HepG2 (cell line): Measurements from ENCODE around the gene B4GALT1. TPM values are rescaled to one million over a fixed set of nuclear protein-coding genes. Genes with fewer than 3 reads are reported as not detected.

Experiments used
- ATAC-seq: fragments of 200-7000 bp; cut with Tn5 transposase; 3 replicates; pipeline ENCODE4 v1.9.1; 2020; ENCODE audit warnings: mild to moderate bottlenecking, moderate library complexity
- BruUV-seq: library from RNA; stranded (reverse); fragments of 400-500 nt; replicated peaks from 2 replicates; lab custom pipeline; 2021; lab: Mats Ljungman, UMichigan
- CTCF ChIA-PET: fragments of 300-600 bp; formaldehyde crosslinking; extraction: SDS; loops from one replicate; lab custom pipeline; 2021; ENCODE audit warnings: low total read pairs, inconsistent platforms, low intra/inter-chr PET ratio; lab: Yijun Ruan, JAX
- POLR2A ChIA-PET: fragments of 350-600 bp; sonication (Branson Sonifier 250); formaldehyde crosslinking; loops from one replicate; lab custom pipeline; 2020; ENCODE audit warnings: antibody characterized with exemption, inconsistent platforms; lab: Yijun Ruan, JAX
- DNase-seq: peaks from one replicate; pipeline ENCODE4 v3.0.0-alpha.2; 2015; ENCODE audit warnings: low spot score
- FAIRE-seq: peaks from 3 replicates; lab custom pipeline; 2011; peaks lifted over from hg19 to GRCh38; lab: Jason Lieb, UNC
- H2AFZ ChIP-seq: one replicate; pipeline ENCODE4 v1.6.1; 2011; ENCODE audit warnings: low read length, inconsistent platforms
- H3K27ac ChIP-seq: fragments of 300-600 bp; 3 replicates; pipeline ENCODE4 v1.8.0; 2011; ENCODE audit warnings: mixed run types, mild to moderate bottlenecking, mixed read lengths, low read length, inconsistent platforms; ENCODE audit not compliant: insufficient read depth; ENCODE audit errors: extremely low read length
- H3K27me3 ChIP-seq, 2 experiments: fragments of 200-600 bp in 1 of 2; 2 replicates in 1 of 2; 3 replicates in 1 of 2; pipeline versions ENCODE4 v1.6.0 to v1.8.0; 2011; ENCODE audit warnings: low read length in 2 of 2, mild to moderate bottlenecking in 2 of 2, moderate library complexity in 2 of 2, inconsistent platforms in 1 of 2; ENCODE audit not compliant: insufficient read depth in 2 of 2, control insufficient read depth in 1 of 2
- H3K36me3 ChIP-seq, 2 experiments: fragments of 200-600 bp in 1 of 2; replicated peaks in 1 of 2; 2 replicates in 1 of 2; 3 replicates in 1 of 2; pipeline versions ENCODE4 v1.5.1 to v1.8.0; 2011; ENCODE audit warnings: low read length in 2 of 2, inconsistent platforms in 1 of 2; ENCODE audit not compliant: insufficient read depth in 2 of 2, control insufficient read depth in 1 of 2
- H3K4me1 ChIP-seq: 2 replicates; pipeline ENCODE4 v1.5.1; 2012; ENCODE audit warnings: low read length, inconsistent platforms; ENCODE audit not compliant: insufficient read depth
- H3K4me2 ChIP-seq: 2 replicates; pipeline ENCODE4 v1.6.0; 2011; ENCODE audit warnings: low read depth, low read length, inconsistent platforms
- H3K4me3 ChIP-seq, 3 experiments: fragments of 200-600 bp in 1 of 3; sonication (generic), shearing (Covaris generic) in 1 of 3; replicated peaks in 1 of 3; 2 replicates each; pipeline ENCODE4 v1.5.1; 2011 to 2016; ENCODE audit warnings: low read length in 3 of 3, inconsistent platforms in 2 of 3, low read depth in 2 of 3, mild to moderate bottlenecking in 2 of 3, control low read depth in 1 of 3, mixed read lengths in 1 of 3; ENCODE audit not compliant: insufficient read depth in 1 of 3
- H3K79me2 ChIP-seq: one replicate; pipeline ENCODE4 v1.6.1; 2011; ENCODE audit warnings: low read length, inconsistent platforms; ENCODE audit not compliant: insufficient read depth
- H3K9ac ChIP-seq: 2 replicates; pipeline ENCODE4 v1.6.0; 2011; ENCODE audit warnings: mild to moderate bottlenecking, low read depth, low read length, inconsistent platforms; ENCODE audit not compliant: insufficient read depth
- H3K9me3 ChIP-seq: 2 replicates; pipeline ENCODE4 v1.5.1; 2012; ENCODE audit warnings: mild to moderate bottlenecking, low read length
- H4K20me1 ChIP-seq: 2 replicates; pipeline ENCODE4 v1.6.0; 2011; ENCODE audit warnings: inconsistent platforms, mild to moderate bottlenecking, low read length, moderate library complexity; ENCODE audit not compliant: insufficient read depth
- MAFF ChIP-seq: IDR thresholded peaks from 2 replicates; pipeline ENCODE4 v1.6.1; 2011; ENCODE audit warnings: low read depth, low read length, improper control_type of control experiment
- MAFK ChIP-seq, 2 experiments: IDR thresholded peaks in 1 of 2; conservative IDR thresholded peaks in 1 of 2; 2 replicates each; pipeline ENCODE4 v1.6.1; 2011; ENCODE audit warnings: improper control_type of control experiment in 2 of 2, low read length in 2 of 2
- RBM22 ChIP-seq: fragments of 200-400 bp; formaldehyde crosslinking; optimal IDR thresholded peaks from 2 replicates; pipeline ENCODE3; 2017; ENCODE audit warnings: mild to moderate bottlenecking, low read length, moderate library complexity
- ZFAT ChIP-seq: sonication (generic); formaldehyde crosslinking; conservative IDR thresholded peaks from 2 replicates; pipeline ENCODE4 v1.8.1; 2023; ENCODE audit warnings: missing genetic modification reagents, inconsistent platforms
- ZNF251 ChIP-seq: sonication (generic); formaldehyde crosslinking; IDR thresholded peaks from 2 replicates; pipeline ENCODE4 v1.9.0; 2021; ENCODE audit warnings: mild to moderate bottlenecking, missing genetic modification reagents
- ZNF275 ChIP-seq: sonication (generic); formaldehyde crosslinking; IDR thresholded peaks from 2 replicates; pipeline ENCODE4 v1.8.0; 2022; ENCODE audit warnings: missing genetic modification reagents, mild to moderate bottlenecking, inconsistent platforms, borderline replicate concordance
- ZNF335 ChIP-seq: sonication (generic); formaldehyde crosslinking; IDR thresholded peaks from 2 replicates; pipeline ENCODE4 v1.4.0; 2020; ENCODE audit warnings: missing genetic modification reagents
- WGBS: methylation state at CpG from one replicate; pipeline ENCODE4 v1.1.6; 2017; ENCODE audit warnings: low lambda C conversion rate; 5-methylcytosine and 5-hydroxymethylcytosine counted together
- in situ Hi-C: cut with HindIII; loops from 2 replicates; pipeline ENCODE4 v1.10.0; 2017; ENCODE audit warnings: low pct_unique_long_range_greater_than_20kb; ENCODE audit not compliant: extremely low pct_ligation_motif_present
- intact Hi-C: fragments of 100-400 bp; cut with micrococcal nuclease; formaldehyde crosslinking; loops from one replicate; pipeline ENCODE4 v1.10.0; 2022; ENCODE audit not compliant: unreplicated experiment
- polyA plus RNA-seq, 8 experiments: library from polyadenylated mRNA; depleted of rRNA in 3 of 8; stranded (reverse) in 7 of 8; unstranded in 1 of 8; fragments of >200 nt; fragmentation: Illumina TruSeq in 4 of 8; extraction: Trizol in 4 of 8; gene quantifications; 2 replicates each; pipeline versions ENCODE4 v1.2.1 to v1.2.3, GENCODE V29; 2011 to 2016; ENCODE audit warnings: low read depth in 4 of 8, missing spikeins in 1 of 8, mixed read lengths in 1 of 8; ENCODE audit not compliant: insufficient read depth in 1 of 8
- total RNA-seq, 5 experiments: library from RNA; depleted of rRNA; stranded (reverse); fragments of >200 nt; fragmentation: Illumina TruSeq; extraction: Trizol; gene quantifications; 2 replicates each; pipeline ENCODE4 v1.2.3, GENCODE V29; 2016; ENCODE audit warnings: low read depth in 1 of 5
- TF ChIP-seq, protein P1 (sequence below): sonication (generic); formaldehyde crosslinking; IDR thresholded peaks from 2 replicates; pipeline ENCODE4 v1.4.0; 2020; ENCODE audit warnings: mild to moderate bottlenecking, low read depth, missing genetic modification reagents

Gene B4GALT1
- total and polyA plus RNA-seq, 2 of the 13 experiments (the other 11 are each of a cell fraction or from before 2014, with no cell fraction given): 15.7 to 33.5 TPM

- peaks cover 66% of the 10 kb centered on the region for H3K4me1 ChIP-seq
- DNase-seq: no peak
- H3K9me3 ChIP-seq: no peaks in the 10 kb centered on the region
- WGBS: 63% methylated on average over 3 of the region's 3 CpGs
- ATAC-seq: no peak
- ChIA-PET POLR2A (no interaction called here), CTCF (no interaction called here)
- H2AFZ ChIP-seq: no peak overlapping the region
- no peaks in the 10 kb centered on the region for H3K36me3 ChIP-seq
- no peak overlapping the region for H3K27ac ChIP-seq
- H3K79me2 ChIP-seq: peaks cover 89% of the 10 kb centered on the region
- intact Hi-C loops (no loop called here), in situ Hi-C loops (no loop called here)
- H4K20me1 ChIP-seq: peaks cover 28% of the 10 kb centered on the region
- FAIRE-seq: no peak
- H3K4me3 ChIP-seq: no peak overlapping the region
- no TSS peak for BruUV-seq
- H3K4me2 ChIP-seq: no peak overlapping the region
- no peak overlapping the region for H3K9ac ChIP-seq
- no peak for TF ChIP-seq RBM22
- TF ChIP-seq ZFAT (CRISPR knock-in tag): no peak
- TF ChIP-seq MAFK (conservative IDR thresholded peaks at IDR 0.05 in 1 of 2, IDR thresholded peaks at IDR 0.05 in 1 of 2; ENCODE audit: low read length in 2 of 2): peak; percentile 92 to 93
- TF ChIP-seq, protein P1, sequence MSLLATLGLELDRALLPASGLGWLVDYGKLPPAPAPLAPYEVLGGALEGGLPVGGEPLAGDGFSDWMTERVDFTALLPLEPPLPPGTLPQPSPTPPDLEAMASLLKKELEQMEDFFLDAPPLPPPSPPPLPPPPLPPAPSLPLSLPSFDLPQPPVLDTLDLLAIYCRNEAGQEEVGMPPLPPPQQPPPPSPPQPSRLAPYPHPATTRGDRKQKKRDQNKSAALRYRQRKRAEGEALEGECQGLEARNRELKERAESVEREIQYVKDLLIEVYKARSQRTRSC (CRISPR knock-in tag): no peak
- no peak for TF ChIP-seq ZNF251
- TF ChIP-seq MAFF: peak; percentile 93
- no peak for TF ChIP-seq ZNF335 (CRISPR knock-in tag)
- no peak for TF ChIP-seq ZNF275
- no peaks in the 10 kb centered on the region for H3K27me3 ChIP-seq
These were observed 12.8 kb downstream of the B4GALT1 start for GRCh38 chr9:33154371-33154770.
